Measurements from ENCODE around the gene TRAF3IP1.

DNA sequence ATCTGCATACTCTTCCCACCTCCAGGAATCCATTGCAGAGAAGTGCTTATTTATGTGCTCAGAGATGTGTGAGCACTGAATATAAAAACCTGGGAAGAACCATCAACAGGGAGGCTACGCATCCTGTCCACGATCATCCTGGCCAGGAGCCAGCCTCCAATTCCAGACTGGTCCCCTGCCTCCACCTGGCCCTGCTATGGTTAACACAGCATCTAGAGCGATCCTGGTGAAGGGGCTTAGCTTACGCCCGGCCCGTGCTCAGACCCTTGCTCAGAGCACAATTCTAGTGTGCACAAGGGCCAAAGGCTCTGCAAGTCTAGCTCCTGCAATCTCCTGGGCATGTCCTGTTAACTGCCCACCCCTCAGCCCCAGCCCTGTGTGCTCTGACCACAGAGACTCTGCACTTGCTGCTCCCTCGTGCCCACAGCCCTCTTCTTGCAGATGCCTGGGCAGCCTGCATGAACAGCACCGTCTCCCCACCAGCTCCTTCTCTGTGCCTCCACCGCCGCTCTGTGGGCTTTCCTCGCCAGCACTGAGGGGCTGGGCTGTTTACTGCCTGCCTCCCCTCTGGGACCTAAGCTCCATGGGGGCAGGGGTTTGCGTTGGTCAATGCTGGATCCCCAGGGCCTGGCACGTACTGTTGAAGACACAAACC, 38.4 kb upstream of the TRAF3IP1 start:
- TF ChIP-seq, protein P1, sequence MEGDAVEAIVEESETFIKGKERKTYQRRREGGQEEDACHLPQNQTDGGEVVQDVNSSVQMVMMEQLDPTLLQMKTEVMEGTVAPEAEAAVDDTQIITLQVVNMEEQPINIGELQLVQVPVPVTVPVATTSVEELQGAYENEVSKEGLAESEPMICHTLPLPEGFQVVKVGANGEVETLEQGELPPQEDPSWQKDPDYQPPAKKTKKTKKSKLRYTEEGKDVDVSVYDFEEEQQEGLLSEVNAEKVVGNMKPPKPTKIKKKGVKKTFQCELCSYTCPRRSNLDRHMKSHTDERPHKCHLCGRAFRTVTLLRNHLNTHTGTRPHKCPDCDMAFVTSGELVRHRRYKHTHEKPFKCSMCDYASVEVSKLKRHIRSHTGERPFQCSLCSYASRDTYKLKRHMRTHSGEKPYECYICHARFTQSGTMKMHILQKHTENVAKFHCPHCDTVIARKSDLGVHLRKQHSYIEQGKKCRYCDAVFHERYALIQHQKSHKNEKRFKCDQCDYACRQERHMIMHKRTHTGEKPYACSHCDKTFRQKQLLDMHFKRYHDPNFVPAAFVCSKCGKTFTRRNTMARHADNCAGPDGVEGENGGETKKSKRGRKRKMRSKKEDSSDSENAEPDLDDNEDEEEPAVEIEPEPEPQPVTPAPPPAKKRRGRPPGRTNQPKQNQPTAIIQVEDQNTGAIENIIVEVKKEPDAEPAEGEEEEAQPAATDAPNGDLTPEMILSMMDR (IDR thresholded peaks at IDR 0.05), result no peak
- no peak for TF ChIP-seq POLR2A (IDR thresholded peaks at IDR 0.05)
